ENCODE measurements around the gene ABCA13.

GRCh38 chr7:48446721-48447120 lies 275.5 kb downstream of the ABCA13 start:
- TF ChIP-seq ELK1 (IDR thresholded peaks at IDR 0.05; ENCODE audit: borderline replicate concordance, low read depth, low read length) (no peak), CTCF (conservative IDR thresholded peaks at IDR 0.05; ENCODE audit: low read depth, low read length) (no peak), MXI1 (IDR thresholded peaks at IDR 0.05; ENCODE audit: borderline replicate concordance, low read depth, low read length) (no peak), CEBPB (IDR thresholded peaks at IDR 0.05; ENCODE audit: low read depth, low read length) (no peak), NFE2L2 (IDR thresholded peaks at IDR 0.05; ENCODE audit: low read depth, low read length) (no peak), POLR2A (IDR thresholded peaks at IDR 0.05; ENCODE audit: low read depth, low read length) (no peak), SMC3 (IDR thresholded peaks at IDR 0.05; ENCODE audit: low read depth, low read length) (no peak), USF2 (IDR thresholded peaks at IDR 0.05; ENCODE audit: low read depth, low read length) (no peak), RAD21 (IDR thresholded peaks at IDR 0.05; ENCODE audit: low read length) (no peak), RCOR1 (IDR thresholded peaks at IDR 0.05; ENCODE audit: insufficient replicate concordance, low read length) (no peak), MAFK (IDR thresholded peaks at IDR 0.05; ENCODE audit: low read depth, low read length) (no peak)
